Kidney (tissue), 14 donors: ENCODE measurements around the gene DIO2. TPM values are rescaled to one million over a fixed set of nuclear protein-coding genes. Genes with fewer than 3 reads are reported as not detected.

ENCODE experiments used
- DNase-seq, 5 donors: peaks; one replicate each; pipeline ENCODE4 v3.0.0-alpha.2; 2013 to 2020
- FAIRE-seq: peaks from 2 replicates; lab custom pipeline; 2012; peaks lifted over from hg19 to GRCh38; lab: Jason Lieb, UNC
- H3K27ac ChIP-seq, 2 donors: one replicate each; pipeline ENCODE4 v1.7.0; 2013; ENCODE audit warnings: low read depth in 2 of 2, low read length in 2 of 2, inconsistent platforms in 1 of 2
- H3K27me3 ChIP-seq: one replicate; pipeline ENCODE4 v1.7.1; 2013; ENCODE audit warnings: low read length, inconsistent platforms; ENCODE audit not compliant: control insufficient read depth, insufficient read depth
- H3K36me3 ChIP-seq, 3 donors: one replicate each; pipeline versions ENCODE4 v1.7.0 to v1.7.1; 2013; ENCODE audit warnings: low read length in 3 of 3, control low read depth in 1 of 3, inconsistent platforms in 1 of 3; ENCODE audit not compliant: insufficient read depth in 3 of 3, control insufficient read depth in 2 of 3
- H3K4me1 ChIP-seq, 3 donors: one replicate each; pipeline versions ENCODE4 v1.7.0 to v1.7.1; 2013; ENCODE audit warnings: low read length in 3 of 3, inconsistent platforms in 1 of 3, low read depth in 1 of 3; ENCODE audit not compliant: control insufficient read depth in 2 of 3, insufficient read depth in 2 of 3
- H3K4me3 ChIP-seq, 3 donors: one replicate each; pipeline versions ENCODE4 v1.7.0 to v1.8.1; 2013; ENCODE audit warnings: low read length in 3 of 3, control low read depth in 1 of 3, inconsistent platforms in 1 of 3
- H3K9ac ChIP-seq, 3 donors: one replicate each; pipeline versions ENCODE4 v1.7.0 to v1.7.1; 2013; ENCODE audit warnings: low read length in 3 of 3, control low read depth in 1 of 3, inconsistent platforms in 1 of 3
- H3K9me3 ChIP-seq, 3 donors: one replicate each; pipeline versions ENCODE4 v1.7.0 to v1.7.1; 2013; ENCODE audit warnings: low read length in 3 of 3, control low read depth in 1 of 3, inconsistent platforms in 1 of 3; ENCODE audit not compliant: control insufficient read depth in 2 of 3, insufficient read depth in 1 of 3
- CTCF ChIP-seq: IDR thresholded peaks from 3 replicates; pipeline ENCODE4 v1.5.1; 2012; ENCODE audit warnings: mild to moderate bottlenecking, moderate library complexity, borderline replicate concordance; ENCODE audit not compliant: insufficient read depth; ENCODE audit errors: extremely low read depth
- intact Hi-C: fragments of 100-400 bp; cut with DNase I; formaldehyde crosslinking; loops from one replicate; pipeline ENCODE4 v1.11.1; 2022
- polyA plus RNA-seq: library from polyadenylated mRNA; stranded (reverse); fragments of 350-450 nt; fragmentation: Illumina TruSeq; extraction: RNeasy Lipid Tissue Mini Kit (QIAGEN cat#74804); gene quantifications from one replicate; pipeline ENCODE4 v1.2.3, GENCODE V29; 2014; ENCODE audit warnings: low read depth, low replicate concordance; ENCODE audit not compliant: insufficient read depth
- total RNA-seq: library from RNA; stranded (reverse); fragmentation: NEBNext Ultra II Directional; extraction: Animal tissue kit (Norgen Biotek cat#: 25700); gene quantifications from one replicate; pipeline ENCODE4 v1.2.1, GENCODE V29; 2021
- donor health status: control.
- donor health status: control.
- donor health status: control.
- donor health status: control.
- donor health status: control.
- donor health status: DM: yes; HTN: yes; CAD: no.
- donor health status: Normal renal cell carcinoma (clear cell type).

The DIO2 gene
- total and polyA plus RNA-seq, 2 donors from 2014 or later, result 0.38 to 2.3 TPM

GRCh38 chr14:80223696-80224465 lies 12.6 kb upstream of the DIO2 start:
- TF ChIP-seq CTCF, result no peak
- Histone ChIP-seq H3K4me1 (no peaks in the 10 kb centered on the region), H3K27me3 (no peaks in the 10 kb centered on the region), H3K4me3 (no peak overlapping the region), H3K9ac (no peak overlapping the region), H3K9me3 (peaks cover 0 to 6% (median 0%) of the 10 kb centered on the region in 3 donors), H3K27ac (no peak overlapping the region), H3K36me3 (no peaks in the 10 kb centered on the region)
- intact Hi-C loops, result no loop called here
- DNase-seq (no peak), FAIRE-seq (no peak)

GRCh38 chr14:80216818-80217217 lies 5.5 kb upstream of the DIO2 start:
- Histone ChIP-seq H3K9me3 (no peaks in the 10 kb centered on the region), H3K4me1 (peaks cover 0 to 3% (median 0%) of the 10 kb centered on the region in 3 donors), H3K27me3 (no peaks in the 10 kb centered on the region), H3K4me3 (no peak overlapping the region), H3K36me3 (no peaks in the 10 kb centered on the region), H3K27ac (no peak overlapping the region), H3K9ac (no peak overlapping the region)
- intact Hi-C loops, result no loop called here
- TF ChIP-seq CTCF, result no peak
- FAIRE-seq (no peak), DNase-seq (no peak)

- peak in 4 of 5 donors; percentile 12 to 72 (median 31) for DNase-seq
- intact Hi-C loops, result no loop called here
These were observed 4.7 kb upstream of the DIO2 start for GRCh38 chr14:80215756-80216581.

More at GRCh38 chr14:80215756-80216581, 4.7 kb upstream of the DIO2 start:
- no peak for TF ChIP-seq CTCF
- Histone ChIP-seq H3K9me3 (no peaks in the 10 kb centered on the region), H3K27me3 (no peaks in the 10 kb centered on the region), H3K27ac (no peak overlapping the region), H3K9ac (no peak overlapping the region), H3K4me1 (peaks cover 0 to 3% (median 0%) of the 10 kb centered on the region in 3 donors), H3K4me3 (no peak overlapping the region), H3K36me3 (no peaks in the 10 kb centered on the region)
- FAIRE-seq, result no peak
